ENCODE data around the gene MIEN1.
"Not testable (repeated sequence)": the region's sequence is repeated elsewhere in the genome, so short reads cannot be mapped to it uniquely, and the experiment has no call there.

The MIEN1 gene

GRCh38 chr17:39730095-39730921, at the start of gene MIEN1:
Gene MIEN1 (minus strand): TSS chr17:39730532. CDS start chr17:39730495, 37 bp downstream.
- peak; percentile 57 to 66 for DNase-seq

GRCh38 chr17:39777534-39778365, 47.4 kb upstream of the MIEN1 start:
- no peak for DNase-seq

- DNase-seq = no peak
Observed at GRCh38 chr17:39776252-39776651, 45.9 kb upstream of the MIEN1 start.

- DNase-seq = no peak
Observed at GRCh38 chr17:39775031-39775430, 44.7 kb upstream of the MIEN1 start.

- no peak for DNase-seq
Observed at GRCh38 chr17:39774047-39774446, 43.7 kb upstream of the MIEN1 start.

GRCh38 chr17:39772987-39773934, 42.9 kb upstream of the MIEN1 start:
- no peak for DNase-seq

GRCh38 chr17:39772415-39772814, 42.1 kb upstream of the MIEN1 start:
- DNase-seq = no peak

GRCh38 chr17:39769974-39770587, 39.7 kb upstream of the MIEN1 start:
- peak in 1 of 2 experiments; percentile 9 for DNase-seq

GRCh38 chr17:39767147-39767546, 36.8 kb upstream of the MIEN1 start:
- no peak for DNase-seq

GRCh38 chr17:39765766-39766165, 35.4 kb upstream of the MIEN1 start:
- no peak for DNase-seq

- no peak for DNase-seq
Observed at GRCh38 chr17:39765175-39765574, 34.8 kb upstream of the MIEN1 start.

- not testable (repeated sequence) for DNase-seq
Observed at GRCh38 chr17:39764171-39764570, 33.8 kb upstream of the MIEN1 start.

GRCh38 chr17:39763051-39763820, 32.9 kb upstream of the MIEN1 start:
- DNase-seq = no peak

- no peak for DNase-seq
Observed at GRCh38 chr17:39761861-39762496, 31.6 kb upstream of the MIEN1 start.

GRCh38 chr17:39759204-39759603, 28.9 kb upstream of the MIEN1 start:
- no peak for DNase-seq

- no peak for DNase-seq
Observed at GRCh38 chr17:39757931-39758873, 27.9 kb upstream of the MIEN1 start.

- DNase-seq = no peak
Observed at GRCh38 chr17:39757176-39757662, 26.9 kb upstream of the MIEN1 start.

GRCh38 chr17:39756380-39757079, 26.2 kb upstream of the MIEN1 start:
- no peak for DNase-seq
